Type B pancreatic cell (in vitro differentiated cells): ENCODE data around the gene SESTD1. TPM values are rescaled to one million over a fixed set of nuclear protein-coding genes. Genes with fewer than 3 reads are reported as not detected.

Experiments used
- DNase-seq: peaks from one replicate; pipeline ENCODE4 v3.0.0; 2021; ENCODE audit warnings: mixed read lengths; ENCODE audit not compliant: unreplicated experiment; ENCODE audit errors: extremely low spot score
- H3K27ac Mint-ChIP-seq: 2 replicates; pipeline ENCODE4 v1.8.0; 2021; ENCODE audit warnings: mild to moderate bottlenecking, mixed read lengths
- H3K27me3 Mint-ChIP-seq: 2 replicates; pipeline ENCODE4 v1.8.0; 2021; ENCODE audit warnings: mixed read lengths
- H3K36me3 Mint-ChIP-seq: 2 replicates; pipeline ENCODE4 v1.8.0; 2021; ENCODE audit warnings: mixed read lengths
- H3K4me1 Mint-ChIP-seq: one replicate; pipeline ENCODE4 v1.8.0; 2021; ENCODE audit warnings: mixed read lengths; ENCODE audit not compliant: unreplicated experiment
- H3K4me3 Mint-ChIP-seq: 2 replicates; pipeline ENCODE4 v1.8.0; 2021; ENCODE audit warnings: mild to moderate bottlenecking, mixed read lengths
- H3K9me3 Mint-ChIP-seq: 2 replicates; pipeline ENCODE4 v1.8.0; 2021; ENCODE audit warnings: mixed read lengths
- total RNA-seq: library from RNA; stranded (reverse); gene quantifications from 2 replicates; pipeline ENCODE4 v1.2.1, GENCODE V29; 2021; ENCODE audit warnings: low replicate concordance
- TF ChIP-seq, protein P1 (sequence below): fragments of 200-600 bp; sonication (generic); conservative IDR thresholded peaks from 2 replicates; pipeline ENCODE4 v1.5.0; 2021; ENCODE audit warnings: antibody characterized with exemption, mild to moderate bottlenecking

SESTD1 gene
- total RNA-seq, 1 donor from 2014 or later, result 75.9 TPM

- H3K4me3 Mint-ChIP-seq, result no peak overlapping the region
- H3K4me1 Mint-ChIP-seq, result peaks cover 16% of the 10 kb centered on the region
- peaks cover 26% of the 10 kb centered on the region for H3K36me3 Mint-ChIP-seq
- H3K27ac Mint-ChIP-seq, result no peak overlapping the region
- DNase-seq, result no peak
- no peaks in the 10 kb centered on the region for H3K27me3 Mint-ChIP-seq
- H3K9me3 Mint-ChIP-seq, result no peaks in the 10 kb centered on the region
- TF ChIP-seq, protein P1, sequence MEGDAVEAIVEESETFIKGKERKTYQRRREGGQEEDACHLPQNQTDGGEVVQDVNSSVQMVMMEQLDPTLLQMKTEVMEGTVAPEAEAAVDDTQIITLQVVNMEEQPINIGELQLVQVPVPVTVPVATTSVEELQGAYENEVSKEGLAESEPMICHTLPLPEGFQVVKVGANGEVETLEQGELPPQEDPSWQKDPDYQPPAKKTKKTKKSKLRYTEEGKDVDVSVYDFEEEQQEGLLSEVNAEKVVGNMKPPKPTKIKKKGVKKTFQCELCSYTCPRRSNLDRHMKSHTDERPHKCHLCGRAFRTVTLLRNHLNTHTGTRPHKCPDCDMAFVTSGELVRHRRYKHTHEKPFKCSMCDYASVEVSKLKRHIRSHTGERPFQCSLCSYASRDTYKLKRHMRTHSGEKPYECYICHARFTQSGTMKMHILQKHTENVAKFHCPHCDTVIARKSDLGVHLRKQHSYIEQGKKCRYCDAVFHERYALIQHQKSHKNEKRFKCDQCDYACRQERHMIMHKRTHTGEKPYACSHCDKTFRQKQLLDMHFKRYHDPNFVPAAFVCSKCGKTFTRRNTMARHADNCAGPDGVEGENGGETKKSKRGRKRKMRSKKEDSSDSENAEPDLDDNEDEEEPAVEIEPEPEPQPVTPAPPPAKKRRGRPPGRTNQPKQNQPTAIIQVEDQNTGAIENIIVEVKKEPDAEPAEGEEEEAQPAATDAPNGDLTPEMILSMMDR, result no peak
These were observed 90.4 kb downstream of the SESTD1 start for GRCh38 chr2:179174240-179174639.

GRCh38 chr2:179172894-179173293, 91.7 kb downstream of the SESTD1 start:
- Mint-ChIP-seq H3K27me3 (no peaks in the 10 kb centered on the region), H3K4me3 (no peak overlapping the region), H3K36me3 (peaks cover 28% of the 10 kb centered on the region), H3K27ac (no peak overlapping the region), H3K4me1 (peaks cover 12% of the 10 kb centered on the region), H3K9me3 (no peaks in the 10 kb centered on the region)
- DNase-seq, result no peak
- TF ChIP-seq, protein P1, result no peak

- peaks cover 24% of the 10 kb centered on the region for H3K36me3 Mint-ChIP-seq
- no peak overlapping the region for H3K4me3 Mint-ChIP-seq
These were observed 93.3 kb downstream of the SESTD1 start for GRCh38 chr2:179171371-179171770.

DNA sequence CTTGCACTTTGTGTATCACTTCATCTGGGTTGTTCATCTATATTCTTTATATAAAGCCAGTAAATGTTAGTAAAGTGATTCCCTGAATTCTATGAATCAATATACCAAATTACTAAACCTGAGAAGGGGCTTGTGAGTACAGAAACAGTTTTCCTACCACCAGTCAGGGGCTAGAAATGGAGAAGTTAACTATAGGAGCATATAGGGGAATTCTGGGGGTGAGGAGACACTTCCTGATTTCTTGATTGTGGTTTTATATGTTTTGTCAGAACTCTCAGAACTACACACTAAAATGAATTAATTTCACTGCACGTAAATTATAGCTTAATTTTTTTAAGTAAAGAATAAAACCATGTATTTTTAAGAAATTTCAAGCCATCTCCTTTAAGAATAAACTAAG, 93.7 kb downstream of the SESTD1 start:
- Mint-ChIP-seq H3K27ac (no peak overlapping the region), H3K9me3 (no peaks in the 10 kb centered on the region), H3K27me3 (no peaks in the 10 kb centered on the region), H3K4me1 (peaks cover 6% of the 10 kb centered on the region), H3K4me3 (no peak overlapping the region), H3K36me3 (peaks cover 22% of the 10 kb centered on the region)
- DNase-seq, result no peak
- TF ChIP-seq, protein P1, result no peak

More at GRCh38 chr2:179171371-179171770, 93.3 kb downstream of the SESTD1 start:
- TF ChIP-seq, protein P1, result no peak
- Mint-ChIP-seq H3K27me3 (no peaks in the 10 kb centered on the region), H3K9me3 (no peaks in the 10 kb centered on the region), H3K27ac (no peak overlapping the region), H3K4me1 (peaks cover 6% of the 10 kb centered on the region)
- DNase-seq, result no peak

GRCh38 chr2:179165356-179166000, 99.2 kb downstream of the SESTD1 start:
- H3K4me3 Mint-ChIP-seq, result no peak overlapping the region
- no peak for DNase-seq
- TF ChIP-seq, protein P1, result no peak
- H3K36me3 Mint-ChIP-seq, result peaks cover 21% of the 10 kb centered on the region
- no peaks in the 10 kb centered on the region for H3K9me3 Mint-ChIP-seq
- no peaks in the 10 kb centered on the region for H3K4me1 Mint-ChIP-seq
- no peaks in the 10 kb centered on the region for H3K27me3 Mint-ChIP-seq
- no peak overlapping the region for H3K27ac Mint-ChIP-seq
